Bladder microvascular endothelial cell (primary cell): ENCODE measurements around the gene C19orf38. TPM values are rescaled to one million over a fixed set of nuclear protein-coding genes. Genes with fewer than 3 reads are reported as not detected.

Source experiments
- total RNA-seq: library from RNA; depleted of rRNA; stranded (reverse); fragments of >200 nt; gene quantifications from 2 replicates; pipeline ENCODE4 v1.2.3, GENCODE V29; 2014

The C19orf38 gene
- total RNA-seq = 0.16 and 0.25 TPM in 2 replicates

GRCh38 chr19:10848230-10848856 is at the start of gene C19orf38:
Gene C19orf38, plus strand, starts transcription at chr19:10848415. Its CDS starts 94 bp downstream, at chr19:10848509.

DNA sequence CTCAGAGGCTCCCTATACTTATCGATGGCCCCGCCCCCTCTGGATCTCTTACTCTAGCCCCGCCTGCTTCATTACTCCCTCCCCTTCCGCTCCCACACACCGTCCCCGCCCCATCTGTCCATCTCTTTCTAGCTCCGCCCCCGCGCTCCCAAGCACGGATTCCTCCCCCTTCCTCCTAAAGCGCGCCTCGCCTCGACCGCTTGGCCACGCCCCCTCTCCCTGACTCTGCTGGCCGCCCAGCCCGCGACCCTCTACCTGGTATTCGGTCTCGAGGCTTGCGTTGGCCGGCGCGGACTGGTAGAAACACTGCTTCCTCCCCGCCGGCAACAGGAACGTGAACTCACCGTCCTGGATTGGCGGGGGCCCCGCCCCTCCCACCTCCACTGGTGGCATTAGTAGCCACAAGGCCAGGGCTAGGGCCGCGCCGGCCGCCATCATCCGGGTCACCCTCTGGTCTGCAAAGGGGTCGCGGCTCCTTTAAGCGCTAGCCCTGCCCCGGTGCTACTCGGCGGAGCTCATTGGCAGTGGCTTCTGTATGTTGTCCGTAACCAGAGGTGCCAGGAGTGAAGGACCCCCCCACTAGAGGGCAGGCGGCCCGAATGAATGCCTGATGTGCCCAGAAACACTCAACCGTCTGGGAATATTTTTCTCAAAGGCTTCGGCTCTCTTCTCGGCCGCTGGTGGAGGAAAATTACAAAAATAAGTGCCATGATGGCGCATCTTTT is 12.3 kb upstream of the C19orf38 start, which contains the start of gene TMED1:
TMED1 (minus strand) TSS at position 459 of the 725 bp plus-strand sequence; CDS start at position 438, 21 bp downstream.

DNA sequence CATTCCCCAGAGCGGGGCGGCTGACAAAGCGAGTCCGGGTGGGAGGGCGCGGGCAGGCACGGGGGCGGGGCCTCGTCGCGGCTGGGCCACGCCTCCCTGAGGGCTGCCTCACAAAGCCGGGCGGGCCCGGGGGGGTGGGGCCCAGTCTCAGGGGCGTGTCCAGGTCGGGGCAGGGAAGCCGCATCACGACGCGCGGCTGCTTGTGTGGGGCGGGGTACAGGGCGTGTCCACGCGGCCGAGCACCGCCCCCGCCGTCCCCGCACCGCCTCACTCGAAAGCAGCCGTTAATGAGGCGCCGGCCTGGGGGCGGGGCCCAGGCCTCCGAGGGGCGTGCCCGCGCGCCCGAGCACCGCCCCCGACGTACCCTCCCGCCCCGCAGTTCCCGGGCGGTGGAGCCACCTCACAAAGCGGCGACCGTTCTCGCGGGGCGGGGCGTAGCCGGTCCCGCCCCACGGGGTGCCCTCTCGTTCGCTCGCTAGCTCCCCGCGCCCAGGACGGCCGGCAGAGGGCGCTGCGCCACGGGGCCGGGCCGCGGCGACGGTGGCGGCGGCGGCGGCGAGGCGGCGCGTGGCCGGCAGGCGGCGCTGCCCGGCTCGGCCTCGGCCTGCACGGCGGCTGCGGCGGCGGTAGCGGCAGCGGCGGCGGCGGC is 22.9 kb downstream of the C19orf38 start, which contains the start of gene CARM1:
CARM1 (plus strand) TSS at position 599 of the 649 bp plus-strand sequence. CDS start 150 bp downstream, outside the sequence.

Other genes starting within 250 kb of the C19orf38 start
- 45.5 and 88.3 TPM in 2 replicates for gene SLC44A2, start 222.9 kb upstream of the C19orf38 start, total RNA-seq
- gene ILF3, start 194.1 kb upstream of the C19orf38 start, total RNA-seq = 74.3 and 149 TPM in 2 replicates
- gene QTRT1, start 147.0 kb upstream of the C19orf38 start, total RNA-seq = 19.6 and 27.8 TPM in 2 replicates
- 86.9 and 167 TPM in 2 replicates for gene DNM2, start 130.3 kb upstream of the C19orf38 start, total RNA-seq
- 30.3 and 55.0 TPM in 2 replicates for gene TMED1, start 12.2 kb upstream of the C19orf38 start, total RNA-seq
- gene CARM1, start 23.1 kb downstream of the C19orf38 start, total RNA-seq = 16.2 and 28.3 TPM in 2 replicates
- gene YIPF2, start 80.2 kb downstream of the C19orf38 start, total RNA-seq = 58.8 and 76.4 TPM in 2 replicates
- 22.3 and 26.2 TPM in 2 replicates for gene TIMM29, start 80.4 kb downstream of the C19orf38 start, total RNA-seq
- 45.3 and 158 TPM in 2 replicates for gene SMARCA4, start 112.6 kb downstream of the C19orf38 start, total RNA-seq
- gene LDLR, start 241.0 kb downstream of the C19orf38 start, total RNA-seq = 88.3 and 108 TPM in 2 replicates